Parathyroid adenoma (tissue), 2 donors: ENCODE results near the gene FGA.

Source experiments
- H2AFZ ChIP-seq: fragments of 300-600 bp; sonication (generic); one replicate; pipeline ENCODE4 v1.7.0; 2017; ENCODE audit warnings: antibody characterized with exemption, mild to moderate bottlenecking
- H3K27ac ChIP-seq: fragments of 300-600 bp; sonication (generic); one replicate; pipeline ENCODE4 v1.7.0; 2017
- H3K27me3 ChIP-seq: fragments of 300-600 bp; sonication (generic); one replicate; pipeline ENCODE4 v1.7.0; 2017; ENCODE audit warnings: low read length; ENCODE audit not compliant: control insufficient read depth, insufficient read depth
- H3K36me3 ChIP-seq: fragments of 300-600 bp; sonication (generic); one replicate; pipeline ENCODE4 v1.7.0; 2017; ENCODE audit warnings: low read length; ENCODE audit not compliant: control insufficient read depth, insufficient read depth
- H3K4me1 ChIP-seq: fragments of 300-600 bp; sonication (generic); one replicate; pipeline ENCODE4 v1.7.0; 2017; ENCODE audit warnings: control low read depth
- H3K4me2 ChIP-seq: fragments of 300-600 bp; sonication (generic); one replicate; pipeline ENCODE4 v1.7.0; 2017; ENCODE audit warnings: low read length
- H3K4me3 ChIP-seq: fragments of 300-600 bp; sonication (generic); one replicate; pipeline ENCODE4 v1.7.0; 2017; ENCODE audit warnings: low read depth, low read length
- H3K79me2 ChIP-seq: fragments of 300-600 bp; sonication (generic); one replicate; pipeline ENCODE4 v1.7.0; 2017; ENCODE audit warnings: control low read depth
- H3K9ac ChIP-seq: fragments of 300-600 bp; sonication (generic); one replicate; pipeline ENCODE4 v1.7.0; 2017; ENCODE audit warnings: mild to moderate bottlenecking
- H3K9me3 ChIP-seq: fragments of 300-600 bp; sonication (generic); one replicate; pipeline ENCODE4 v1.7.0; 2017; ENCODE audit warnings: low read length; ENCODE audit not compliant: control insufficient read depth
- CTCF ChIP-seq: fragments of 300-600 bp; sonication (generic); IDR thresholded peaks from one replicate; pipeline ENCODE4 v1.7.0; 2017; ENCODE audit warnings: antibody characterized with exemption, mild to moderate bottlenecking
- donor health status: primary hyperparathyroidism.

FGA gene

GRCh38 chr4:154565704-154566103, 24.8 kb downstream of the FGA start:
- Histone ChIP-seq H3K36me3 (no peaks in the 10 kb centered on the region), H3K4me1 (no peaks in the 10 kb centered on the region), H3K9me3 (no peaks in the 10 kb centered on the region), H3K27me3 (no peaks in the 10 kb centered on the region), H3K4me3 (no peak overlapping the region), H3K9ac (no peak overlapping the region), H2AFZ (no peak overlapping the region), H3K4me2 (no peak overlapping the region), H3K79me2 (no peaks in the 10 kb centered on the region), H3K27ac (no peak overlapping the region)
- no peak for TF ChIP-seq CTCF

GRCh38 chr4:154564311-154564710, 26.2 kb downstream of the FGA start:
- Histone ChIP-seq H2AFZ (no peak overlapping the region), H3K4me1 (no peaks in the 10 kb centered on the region), H3K4me2 (no peak overlapping the region), H3K9me3 (no peaks in the 10 kb centered on the region), H3K27me3 (no peaks in the 10 kb centered on the region), H3K9ac (no peak overlapping the region), H3K27ac (no peak overlapping the region), H3K36me3 (no peaks in the 10 kb centered on the region), H3K79me2 (no peaks in the 10 kb centered on the region), H3K4me3 (no peak overlapping the region)
- TF ChIP-seq CTCF: no peak

- Histone ChIP-seq H3K27me3 (no peaks in the 10 kb centered on the region), H3K36me3 (no peaks in the 10 kb centered on the region), H3K4me1 (no peaks in the 10 kb centered on the region), H3K9me3 (no peaks in the 10 kb centered on the region), H3K4me3 (no peak within 1 kb of the TSS), H2AFZ (no peak within 1 kb of the TSS), H3K79me2 (no peaks in the 10 kb centered on the region), H3K9ac (no peak within 1 kb of the TSS), H3K27ac (no peak within 1 kb of the TSS), H3K4me2 (no peak within 1 kb of the TSS)
- TF ChIP-seq CTCF: no peak
These were observed 27.8 kb downstream of the FGA start, which contains the start of gene FGB for GRCh38 chr4:154562697-154563254. Gene FGB, plus strand, starts transcription at chr4:154563011. Its CDS starts 8 bp downstream, at chr4:154563019.

- Histone ChIP-seq H3K9ac (no peak overlapping the region), H3K4me1 (no peaks in the 10 kb centered on the region), H3K79me2 (no peaks in the 10 kb centered on the region), H3K27ac (no peak overlapping the region), H3K4me2 (no peak overlapping the region), H3K4me3 (no peak overlapping the region), H3K36me3 (no peaks in the 10 kb centered on the region), H3K27me3 (no peaks in the 10 kb centered on the region), H2AFZ (no peak overlapping the region), H3K9me3 (no peaks in the 10 kb centered on the region)
- no peak for TF ChIP-seq CTCF
These were observed 29.7 kb downstream of the FGA start for GRCh38 chr4:154560824-154561231.

- Histone ChIP-seq H3K27me3 (no peaks in the 10 kb centered on the region), H3K27ac (no peak overlapping the region), H3K36me3 (no peaks in the 10 kb centered on the region), H3K4me3 (no peak overlapping the region), H2AFZ (no peak overlapping the region), H3K79me2 (no peaks in the 10 kb centered on the region), H3K9ac (no peak overlapping the region), H3K4me2 (no peak overlapping the region), H3K9me3 (no peaks in the 10 kb centered on the region), H3K4me1 (no peaks in the 10 kb centered on the region)
- TF ChIP-seq CTCF: no peak
These were observed 30.1 kb downstream of the FGA start for GRCh38 chr4:154560419-154560801.
